ENCODE measurements around the gene LRMDA. TPM values are rescaled to one million over a fixed set of nuclear protein-coding genes. Genes with fewer than 3 reads are reported as not detected.

Gene LRMDA
- total and polyA plus RNA-seq, 4 donors: 12.1 to 40.8 (median 21.6) TPM

DNA sequence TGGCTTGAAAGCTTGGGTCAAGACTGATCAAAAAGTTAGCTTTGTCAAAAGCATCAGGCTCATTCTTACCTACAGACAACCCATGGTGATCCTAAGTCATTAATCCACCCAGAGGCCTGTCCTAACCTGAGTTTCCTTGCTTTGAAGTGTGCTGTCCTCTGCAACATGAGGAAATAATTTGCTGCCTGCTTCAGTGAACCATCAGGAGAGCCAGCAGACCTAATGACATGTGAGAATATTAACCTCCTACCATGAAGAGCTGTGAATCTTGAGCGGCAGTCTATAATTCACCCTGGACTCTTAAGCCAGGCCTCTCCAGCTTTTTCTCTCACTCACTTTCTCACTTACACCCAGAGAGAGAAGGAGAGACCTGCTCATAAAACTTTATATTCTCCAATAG, 590.0 kb downstream of the LRMDA start:
- peak in 1 of 3 donors; percentile 49 for DNase-seq
- Histone ChIP-seq H3K27me3 (ENCODE audit: control insufficient read depth in 3 of 3, insufficient read depth in 3 of 3, low read length in 2 of 3) (no peaks in the 10 kb centered on the region), H3K4me3 (no peak overlapping the region), H3K9me3 (ENCODE audit: control insufficient read depth in 4 of 4, insufficient read depth in 3 of 4, low read length in 3 of 4) (no peaks in the 10 kb centered on the region), H3K4me1 (ENCODE audit: control insufficient read depth in 5 of 5, insufficient read depth in 5 of 5, low read length in 5 of 5) (peaks cover 0 to 9% (median 3%) of the 10 kb centered on the region in 5 donors), H3K36me3 (ENCODE audit: control insufficient read depth in 4 of 4, insufficient read depth in 4 of 4, low read length in 4 of 4) (no peaks in the 10 kb centered on the region), H3K27ac (ENCODE audit: low read depth in 1 of 2, low read length in 1 of 2) (no peak overlapping the region), H3K9ac (ENCODE audit: insufficient read depth in 1 of 2, low read length in 2 of 2) (no peak overlapping the region)
- TF ChIP-seq, protein P1, sequence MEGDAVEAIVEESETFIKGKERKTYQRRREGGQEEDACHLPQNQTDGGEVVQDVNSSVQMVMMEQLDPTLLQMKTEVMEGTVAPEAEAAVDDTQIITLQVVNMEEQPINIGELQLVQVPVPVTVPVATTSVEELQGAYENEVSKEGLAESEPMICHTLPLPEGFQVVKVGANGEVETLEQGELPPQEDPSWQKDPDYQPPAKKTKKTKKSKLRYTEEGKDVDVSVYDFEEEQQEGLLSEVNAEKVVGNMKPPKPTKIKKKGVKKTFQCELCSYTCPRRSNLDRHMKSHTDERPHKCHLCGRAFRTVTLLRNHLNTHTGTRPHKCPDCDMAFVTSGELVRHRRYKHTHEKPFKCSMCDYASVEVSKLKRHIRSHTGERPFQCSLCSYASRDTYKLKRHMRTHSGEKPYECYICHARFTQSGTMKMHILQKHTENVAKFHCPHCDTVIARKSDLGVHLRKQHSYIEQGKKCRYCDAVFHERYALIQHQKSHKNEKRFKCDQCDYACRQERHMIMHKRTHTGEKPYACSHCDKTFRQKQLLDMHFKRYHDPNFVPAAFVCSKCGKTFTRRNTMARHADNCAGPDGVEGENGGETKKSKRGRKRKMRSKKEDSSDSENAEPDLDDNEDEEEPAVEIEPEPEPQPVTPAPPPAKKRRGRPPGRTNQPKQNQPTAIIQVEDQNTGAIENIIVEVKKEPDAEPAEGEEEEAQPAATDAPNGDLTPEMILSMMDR (IDR thresholded peaks at IDR 0.05; ENCODE audit: control extremely low read depth, extremely low read depth): no peak
- 97% methylated on average over 1 of the region's 1 CpG for WGBS, 2 donors
- ATAC-seq (ENCODE audit: insufficient read depth, low FRiP score): no peak

DNA sequence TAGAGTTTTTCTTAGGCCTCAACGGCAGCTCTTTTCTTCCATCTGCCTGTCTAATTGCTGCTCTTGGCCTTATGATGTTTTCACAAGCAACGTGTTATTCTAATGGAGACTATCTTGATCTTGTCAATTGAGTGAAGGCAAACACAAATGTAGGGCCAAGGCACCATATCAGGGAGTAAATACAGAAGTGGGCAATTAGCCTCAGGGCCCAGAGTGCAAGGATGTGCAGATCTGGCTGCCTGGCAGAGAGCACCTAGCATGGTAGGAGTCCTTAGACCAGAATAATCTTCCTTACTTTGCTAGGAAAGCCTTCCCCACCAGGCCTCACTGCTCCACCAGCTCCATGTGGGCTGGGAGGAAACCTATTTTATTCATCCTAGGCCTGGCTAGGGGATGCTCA, 590.9 kb downstream of the LRMDA start:
- Histone ChIP-seq H3K27ac (ENCODE audit: low read depth in 1 of 2, low read length in 1 of 2) (no peak overlapping the region), H3K9ac (ENCODE audit: insufficient read depth in 1 of 2, low read length in 2 of 2) (no peak overlapping the region), H3K36me3 (ENCODE audit: control insufficient read depth in 4 of 4, insufficient read depth in 4 of 4, low read length in 4 of 4) (no peaks in the 10 kb centered on the region), H3K4me3 (no peak overlapping the region), H3K4me1 (ENCODE audit: control insufficient read depth in 5 of 5, insufficient read depth in 5 of 5, low read length in 5 of 5) (peaks cover 0 to 9% (median 3%) of the 10 kb centered on the region in 5 donors), H3K9me3 (ENCODE audit: control insufficient read depth in 4 of 4, insufficient read depth in 3 of 4, low read length in 3 of 4) (no peaks in the 10 kb centered on the region), H3K27me3 (ENCODE audit: control insufficient read depth in 3 of 3, insufficient read depth in 3 of 3, low read length in 2 of 3) (no peaks in the 10 kb centered on the region)
- 88 to 92% methylated on average over 2 of the region's 2 CpGs for WGBS, 2 donors
- TF ChIP-seq, protein P1 (IDR thresholded peaks at IDR 0.05; ENCODE audit: control extremely low read depth, extremely low read depth): no peak
- ATAC-seq (ENCODE audit: insufficient read depth, low FRiP score): no peak
- DNase-seq: no peak

DNA sequence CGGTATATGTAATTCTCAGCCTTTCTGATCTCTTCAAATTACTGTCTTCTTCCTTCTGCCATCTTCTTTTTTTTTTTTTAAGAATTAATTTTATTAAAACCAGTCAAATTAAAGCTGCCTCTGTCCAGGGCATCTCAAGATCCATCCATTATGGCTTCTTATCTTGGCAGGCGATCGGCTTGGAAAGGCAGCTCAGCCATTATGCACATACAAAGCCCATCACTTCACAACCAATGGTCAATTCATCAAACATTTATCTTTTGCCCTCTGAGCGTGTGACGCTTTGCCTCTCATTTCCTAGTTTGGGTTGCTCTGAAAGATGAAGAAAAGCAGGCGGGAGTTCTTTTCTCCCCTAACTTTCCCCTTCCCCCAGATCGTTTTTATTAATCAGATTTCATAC, 591.6 kb downstream of the LRMDA start:
- H3K9me3 ChIP-seq (ENCODE audit: control insufficient read depth in 4 of 4, insufficient read depth in 3 of 4, low read length in 3 of 4): no peaks in the 10 kb centered on the region
- peaks cover 0 to 3% (median 2%) of the 10 kb centered on the region in 5 donors for H3K4me1 ChIP-seq (ENCODE audit: control insufficient read depth in 5 of 5, insufficient read depth in 5 of 5, low read length in 5 of 5)
- H3K36me3 ChIP-seq (ENCODE audit: control insufficient read depth in 4 of 4, insufficient read depth in 4 of 4, low read length in 4 of 4): no peaks in the 10 kb centered on the region
- no peak for DNase-seq
- no peaks in the 10 kb centered on the region for H3K27me3 ChIP-seq (ENCODE audit: control insufficient read depth in 3 of 3, insufficient read depth in 3 of 3, low read length in 2 of 3)
- no peak overlapping the region for H3K4me3 ChIP-seq
- TF ChIP-seq, protein P1 (IDR thresholded peaks at IDR 0.05; ENCODE audit: control extremely low read depth, extremely low read depth): no peak
- no peak overlapping the region for H3K9ac ChIP-seq (ENCODE audit: insufficient read depth in 1 of 2, low read length in 2 of 2)
- no peak overlapping the region for H3K27ac ChIP-seq (ENCODE audit: low read depth in 1 of 2, low read length in 1 of 2)
- WGBS, 2 donors: 91 to 95% methylated on average over 7 of the region's 7 CpGs
- ATAC-seq (ENCODE audit: insufficient read depth, low FRiP score): no peak

DNA sequence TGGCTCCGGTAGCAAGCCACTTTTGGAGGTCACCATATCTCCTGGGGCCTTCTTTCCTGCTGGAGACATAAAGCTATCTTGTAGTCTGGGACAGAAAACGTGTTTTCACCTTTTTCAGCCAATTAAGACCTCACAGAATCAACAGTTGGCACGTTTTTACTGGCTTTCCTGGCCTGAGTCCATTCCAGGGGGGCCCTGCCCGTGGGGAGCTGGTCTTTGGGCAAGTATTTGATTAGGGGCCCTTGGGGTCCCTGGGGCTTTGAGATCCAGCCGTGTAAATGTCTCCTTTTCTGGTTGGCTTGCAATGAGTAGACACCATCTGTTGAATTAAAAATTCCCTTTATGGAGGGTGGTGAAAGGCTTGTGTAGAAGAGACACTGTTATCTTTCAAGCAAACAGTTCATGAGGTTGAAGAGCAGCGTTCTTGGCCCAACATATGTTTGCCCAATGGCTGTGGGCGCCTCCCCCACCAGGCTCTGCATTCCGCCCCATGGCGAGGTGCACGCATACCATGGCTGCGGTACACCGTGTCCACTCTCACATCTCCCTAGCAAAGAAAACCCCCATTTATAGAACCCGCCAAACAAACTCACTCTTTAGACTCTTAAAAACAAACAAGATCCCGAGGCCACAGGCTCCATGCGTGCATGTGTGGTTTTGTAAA, 593.2 kb downstream of the LRMDA start:
- Histone ChIP-seq H3K4me3 (no peak overlapping the region), H3K36me3 (ENCODE audit: control insufficient read depth in 4 of 4, insufficient read depth in 4 of 4, low read length in 4 of 4) (no peaks in the 10 kb centered on the region), H3K9me3 (ENCODE audit: control insufficient read depth in 4 of 4, insufficient read depth in 3 of 4, low read length in 3 of 4) (no peaks in the 10 kb centered on the region), H3K4me1 (ENCODE audit: control insufficient read depth in 5 of 5, insufficient read depth in 5 of 5, low read length in 5 of 5) (peaks cover 0 to 2% (median 0%) of the 10 kb centered on the region in 5 donors), H3K9ac (ENCODE audit: insufficient read depth in 1 of 2, low read length in 2 of 2) (no peak overlapping the region), H3K27ac (ENCODE audit: low read depth in 1 of 2, low read length in 1 of 2) (no peak overlapping the region), H3K27me3 (ENCODE audit: control insufficient read depth in 3 of 3, insufficient read depth in 3 of 3, low read length in 2 of 3) (no peaks in the 10 kb centered on the region)
- WGBS, 2 donors: 90 to 96% methylated on average over 15 of the region's 15 CpGs
- DNase-seq (no peak), ATAC-seq (ENCODE audit: insufficient read depth, low FRiP score) (no peak)
- TF ChIP-seq, protein P1 (IDR thresholded peaks at IDR 0.05; ENCODE audit: control extremely low read depth, extremely low read depth): no peak

Data from lung (tissue), 12 donors.